ENCODE data around the gene PRDM15. TPM values are rescaled to one million over a fixed set of nuclear protein-coding genes. Genes with fewer than 3 reads are reported as not detected.

PRDM15 gene
- total RNA-seq, 1 experiment from 2014 or later: 9.8 TPM

DNA sequence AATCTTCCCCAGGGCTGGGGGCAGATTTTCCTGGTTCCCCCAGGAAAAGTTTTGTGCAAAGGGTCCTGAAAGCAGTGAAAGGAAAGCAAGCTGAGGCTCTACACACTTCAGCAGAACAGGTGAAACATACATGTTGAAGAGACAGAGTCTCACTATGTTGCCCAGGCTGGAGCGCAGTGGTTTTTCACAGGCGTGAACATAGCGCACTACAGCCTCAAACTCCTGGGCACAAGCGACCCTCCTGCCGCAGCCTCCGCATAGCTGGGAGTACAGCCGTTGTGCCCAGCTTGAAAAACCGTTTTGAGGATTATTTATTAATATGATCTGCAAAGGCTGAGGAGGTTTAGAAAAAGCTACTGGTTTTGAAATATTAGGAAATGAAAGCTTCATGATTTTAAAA lies 11.8 kb downstream of the PRDM15 start (continued):
- no peak for TF ChIP-seq FOSL1 (IDR thresholded peaks at IDR 0.05; ENCODE audit: low read depth)
- TF ChIP-seq ELF1 (IDR thresholded peaks at IDR 0.05; ENCODE audit: borderline replicate concordance, low read depth): no peak
- no peak for TF ChIP-seq YY1 (IDR thresholded peaks at IDR 0.05; ENCODE audit: extremely low read depth, insufficient replicate concordance, low read depth, low read length)
- TF ChIP-seq, protein P1, sequence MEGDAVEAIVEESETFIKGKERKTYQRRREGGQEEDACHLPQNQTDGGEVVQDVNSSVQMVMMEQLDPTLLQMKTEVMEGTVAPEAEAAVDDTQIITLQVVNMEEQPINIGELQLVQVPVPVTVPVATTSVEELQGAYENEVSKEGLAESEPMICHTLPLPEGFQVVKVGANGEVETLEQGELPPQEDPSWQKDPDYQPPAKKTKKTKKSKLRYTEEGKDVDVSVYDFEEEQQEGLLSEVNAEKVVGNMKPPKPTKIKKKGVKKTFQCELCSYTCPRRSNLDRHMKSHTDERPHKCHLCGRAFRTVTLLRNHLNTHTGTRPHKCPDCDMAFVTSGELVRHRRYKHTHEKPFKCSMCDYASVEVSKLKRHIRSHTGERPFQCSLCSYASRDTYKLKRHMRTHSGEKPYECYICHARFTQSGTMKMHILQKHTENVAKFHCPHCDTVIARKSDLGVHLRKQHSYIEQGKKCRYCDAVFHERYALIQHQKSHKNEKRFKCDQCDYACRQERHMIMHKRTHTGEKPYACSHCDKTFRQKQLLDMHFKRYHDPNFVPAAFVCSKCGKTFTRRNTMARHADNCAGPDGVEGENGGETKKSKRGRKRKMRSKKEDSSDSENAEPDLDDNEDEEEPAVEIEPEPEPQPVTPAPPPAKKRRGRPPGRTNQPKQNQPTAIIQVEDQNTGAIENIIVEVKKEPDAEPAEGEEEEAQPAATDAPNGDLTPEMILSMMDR (IDR thresholded peaks at IDR 0.05 in 2 of 3, conservative IDR thresholded peaks at IDR 0.05 in 1 of 3; ENCODE audit: borderline replicate concordance in 1 of 3, insufficient read depth in 1 of 3, low read depth in 2 of 3, low read length in 2 of 3): no peak
- TF ChIP-seq CBX3 (IDR thresholded peaks at IDR 0.05; ENCODE audit: low read depth): no peak

DNA sequence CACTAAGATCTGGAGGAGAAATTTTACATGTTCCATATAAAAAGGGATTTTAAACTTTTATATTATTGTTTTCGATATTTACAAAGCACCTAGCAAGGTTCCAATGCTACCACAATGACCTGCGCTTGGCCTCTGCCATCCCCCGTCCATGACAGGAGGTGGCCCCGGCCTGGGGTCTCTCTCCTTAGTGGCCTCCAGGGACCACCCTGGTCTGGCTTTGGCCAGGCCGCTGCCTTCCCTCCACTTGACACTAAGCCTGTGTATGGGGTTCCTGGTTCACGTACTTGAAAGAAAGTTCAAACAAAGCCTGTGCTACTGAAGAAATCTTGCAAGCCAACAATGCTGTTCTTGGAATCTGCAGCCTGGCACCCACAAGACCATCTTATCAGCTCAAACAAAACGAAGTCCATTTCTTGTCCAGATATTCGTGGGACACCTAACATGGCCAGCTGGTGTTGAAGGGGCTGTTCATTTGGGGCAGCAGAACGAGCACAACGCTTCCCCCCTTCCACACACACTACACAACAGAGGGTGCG lies 12.8 kb downstream of the PRDM15 start:
- Histone ChIP-seq H3K9ac (ENCODE audit: low read length) (no peak overlapping the region), H3K79me2 (ENCODE audit: insufficient read depth, low read length) (peaks cover 18% of the 10 kb centered on the region; the same call in 1 of the 2 replicates), H3K4me1 (ENCODE audit: control insufficient read depth in 1 of 2, insufficient read depth in 2 of 2, low read length in 2 of 2) (0 out of 4 replicates have a peak, but pooled peaks cover 0 to 4% of the 10 kb centered on the region in 2 experiments), H4K20me1 (ENCODE audit: insufficient read depth) (no peaks in the 10 kb centered on the region), H3K27me3 (ENCODE audit: insufficient read depth, low read length) (no peaks in the 10 kb centered on the region), H3K4me3 (replicated peaks in 1 of 2; ENCODE audit: low read depth in 1 of 2, low read length in 2 of 2) (no peak overlapping the region), H3K9me3 (ENCODE audit: control insufficient read depth in 1 of 2, insufficient read depth in 1 of 2, low read depth in 1 of 2, low read length in 2 of 2) (no peaks in the 10 kb centered on the region), H3K27ac (ENCODE audit: low read depth, low read length) (no peak overlapping the region), H3K36me3 (ENCODE audit: control insufficient read depth in 1 of 2, insufficient read depth in 2 of 2, low read length in 2 of 2) (no peaks in the 10 kb centered on the region; a peak in 1 of 4 replicates), H3K4me2 (ENCODE audit: low read length) (no peak overlapping the region), H3K9me2 (ENCODE audit: insufficient read depth) (no peaks in the 10 kb centered on the region), H2AFZ (ENCODE audit: low read depth, low read length, poor library complexity, severe bottlenecking) (no peak overlapping the region)
- RAD21 ChIA-PET (ENCODE audit: low non-redundant PET in 1 of 2, low total read pairs in 2 of 2, uncharacterized antibody in 2 of 2, unreplicated experiment in 2 of 2): no interaction called here
- ATAC-seq (no peak), DNase-seq (ENCODE audit: low read depth, low spot score) (no peak)
- CTCF ChIA-PET: no interaction called here
- POLR2A ChIA-PET: no interaction called here
- no TSS peak for BruUV-seq (replicated peaks)
- TF ChIP-seq ZBTB33 (IDR thresholded peaks at IDR 0.05; ENCODE audit: extremely low read depth, insufficient replicate concordance, low read length) (no peak), SP1 (IDR thresholded peaks at IDR 0.05; ENCODE audit: low read depth) (no peak), EZH2 (IDR thresholded peaks at IDR 0.05) (no peak), EZH2phosphoT487 (IDR thresholded peaks at IDR 0.05; ENCODE audit: borderline replicate concordance) (no peak), EGR1 (IDR thresholded peaks at IDR 0.05; ENCODE audit: low read depth) (no peak), ELF1 (IDR thresholded peaks at IDR 0.05; ENCODE audit: borderline replicate concordance, low read depth) (no peak), ZNF274 (IDR thresholded peaks at IDR 0.05; ENCODE audit: low read depth, low read length) (no peak)
- TF ChIP-seq, protein P2, sequence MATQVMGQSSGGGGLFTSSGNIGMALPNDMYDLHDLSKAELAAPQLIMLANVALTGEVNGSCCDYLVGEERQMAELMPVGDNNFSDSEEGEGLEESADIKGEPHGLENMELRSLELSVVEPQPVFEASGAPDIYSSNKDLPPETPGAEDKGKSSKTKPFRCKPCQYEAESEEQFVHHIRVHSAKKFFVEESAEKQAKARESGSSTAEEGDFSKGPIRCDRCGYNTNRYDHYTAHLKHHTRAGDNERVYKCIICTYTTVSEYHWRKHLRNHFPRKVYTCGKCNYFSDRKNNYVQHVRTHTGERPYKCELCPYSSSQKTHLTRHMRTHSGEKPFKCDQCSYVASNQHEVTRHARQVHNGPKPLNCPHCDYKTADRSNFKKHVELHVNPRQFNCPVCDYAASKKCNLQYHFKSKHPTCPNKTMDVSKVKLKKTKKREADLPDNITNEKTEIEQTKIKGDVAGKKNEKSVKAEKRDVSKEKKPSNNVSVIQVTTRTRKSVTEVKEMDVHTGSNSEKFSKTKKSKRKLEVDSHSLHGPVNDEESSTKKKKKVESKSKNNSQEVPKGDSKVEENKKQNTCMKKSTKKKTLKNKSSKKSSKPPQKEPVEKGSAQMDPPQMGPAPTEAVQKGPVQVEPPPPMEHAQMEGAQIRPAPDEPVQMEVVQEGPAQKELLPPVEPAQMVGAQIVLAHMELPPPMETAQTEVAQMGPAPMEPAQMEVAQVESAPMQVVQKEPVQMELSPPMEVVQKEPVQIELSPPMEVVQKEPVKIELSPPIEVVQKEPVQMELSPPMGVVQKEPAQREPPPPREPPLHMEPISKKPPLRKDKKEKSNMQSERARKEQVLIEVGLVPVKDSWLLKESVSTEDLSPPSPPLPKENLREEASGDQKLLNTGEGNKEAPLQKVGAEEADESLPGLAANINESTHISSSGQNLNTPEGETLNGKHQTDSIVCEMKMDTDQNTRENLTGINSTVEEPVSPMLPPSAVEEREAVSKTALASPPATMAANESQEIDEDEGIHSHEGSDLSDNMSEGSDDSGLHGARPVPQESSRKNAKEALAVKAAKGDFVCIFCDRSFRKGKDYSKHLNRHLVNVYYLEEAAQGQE (IDR thresholded peaks at IDR 0.05; ENCODE audit: low read depth): no peak
- TF ChIP-seq, protein P1 (IDR thresholded peaks at IDR 0.05 in 2 of 3, conservative IDR thresholded peaks at IDR 0.05 in 1 of 3; ENCODE audit: borderline replicate concordance in 1 of 3, insufficient read depth in 1 of 3, low read depth in 2 of 3, low read length in 2 of 3): no peak
- intact Hi-C loops (cut with micrococcal nuclease): no loop called here
